HG02885 (cell line): Measurements from ENCODE around the gene PSD4.

Source experiments
- ATAC-seq: cut with Tn5 transposase; IDR thresholded peaks from one replicate; pipeline ENCODE4 v1.9.1; 2021; ENCODE audit warnings: mild to moderate bottlenecking; ENCODE audit not compliant: unreplicated experiment, poor library complexity

The PSD4 gene

GRCh38 chr2:113173542-113174375, at the start of gene PSD4:
TSS of gene PSD4 (plus strand) at chr2:113173971. CDS start at chr2:113182457, 8,486 bp downstream.
- ATAC-seq, result peak; percentile 84

GRCh38 chr2:113124181-113124961, 49.4 kb upstream of the PSD4 start:
- ATAC-seq, result peak; percentile 44

- ATAC-seq, result no peak
These were observed 48.6 kb upstream of the PSD4 start for GRCh38 chr2:113124984-113125855.

- ATAC-seq, result no peak
These were observed 46.7 kb upstream of the PSD4 start, which contains the start of gene IL1RN for GRCh38 chr2:113126845-113127645. TSS of gene IL1RN (plus strand) at chr2:113127598. CDS start at chr2:113127625, 27 bp downstream.

- ATAC-seq, result no peak
These were observed 45.9 kb upstream of the PSD4 start for GRCh38 chr2:113127646-113128570.

GRCh38 chr2:113129519-113130078, 44.2 kb upstream of the PSD4 start:
- ATAC-seq, result no peak

- no peak for ATAC-seq
These were observed 42.2 kb upstream of the PSD4 start for GRCh38 chr2:113131352-113132185.

- ATAC-seq, result no peak
These were observed 41.3 kb upstream of the PSD4 start for GRCh38 chr2:113132414-113133021.

GRCh38 chr2:113133704-113134598, 39.8 kb upstream of the PSD4 start:
- no peak for ATAC-seq

- ATAC-seq, result no peak
These were observed 39.1 kb upstream of the PSD4 start for GRCh38 chr2:113134717-113135116.

- ATAC-seq, result no peak
These were observed 38.5 kb upstream of the PSD4 start for GRCh38 chr2:113135317-113135716.

- no peak for ATAC-seq
These were observed 36.7 kb upstream of the PSD4 start for GRCh38 chr2:113136828-113137775.

- ATAC-seq, result no peak
These were observed 35.9 kb upstream of the PSD4 start for GRCh38 chr2:113137827-113138226.

- ATAC-seq, result peak; percentile 72
These were observed 35.1 kb upstream of the PSD4 start for GRCh38 chr2:113138428-113139322.
